HG03159 (cell line): ENCODE data around the gene MEF2C.
A peak's percentile ranks its signal among the peaks of the same experiment; 100 is the strongest.

Source experiments
- ATAC-seq: cut with Tn5 transposase; IDR thresholded peaks from one replicate; pipeline ENCODE4 v1.9.1; 2021; ENCODE audit warnings: mild to moderate bottlenecking, moderate library complexity; ENCODE audit not compliant: unreplicated experiment

The MEF2C gene

GRCh38 chr5:88729084-88729828, 153.7 kb downstream of the MEF2C start:
- peak; percentile 41 for ATAC-seq

- ATAC-seq = no peak
Observed at GRCh38 chr5:88727705-88728313, 155.2 kb downstream of the MEF2C start.

- no peak for ATAC-seq
Observed at GRCh38 chr5:88725454-88725853, 157.5 kb downstream of the MEF2C start.

- no peak for ATAC-seq
Observed at GRCh38 chr5:88724201-88724600, 158.8 kb downstream of the MEF2C start.

GRCh38 chr5:88722546-88723073, 160.4 kb downstream of the MEF2C start:
- ATAC-seq = no peak

- ATAC-seq = no peak
Observed at GRCh38 chr5:88719434-88719833, 163.6 kb downstream of the MEF2C start.

- no peak for ATAC-seq
Observed at GRCh38 chr5:88718736-88719135, 164.2 kb downstream of the MEF2C start.

- no peak for ATAC-seq
Observed at GRCh38 chr5:88716101-88716500, 166.9 kb downstream of the MEF2C start.

GRCh38 chr5:88715503-88715902, 167.5 kb downstream of the MEF2C start:
- ATAC-seq = no peak

GRCh38 chr5:88713818-88714217, 169.2 kb downstream of the MEF2C start:
- ATAC-seq = no peak

GRCh38 chr5:88708682-88709398, 174.1 kb downstream of the MEF2C start:
- ATAC-seq = no peak

- ATAC-seq = no peak
Observed at GRCh38 chr5:88708021-88708420, 175.0 kb downstream of the MEF2C start.

GRCh38 chr5:88707216-88707965, 175.6 kb downstream of the MEF2C start:
- ATAC-seq = no peak

GRCh38 chr5:88702332-88702731, 180.7 kb downstream of the MEF2C start:
- no peak for ATAC-seq

GRCh38 chr5:88700121-88700520, 182.9 kb downstream of the MEF2C start:
- ATAC-seq = no peak

GRCh38 chr5:88698290-88698689, 184.7 kb downstream of the MEF2C start:
- ATAC-seq = no peak

GRCh38 chr5:88696466-88696865, 186.5 kb downstream of the MEF2C start:
- no peak for ATAC-seq

GRCh38 chr5:88695931-88696330, 187.1 kb downstream of the MEF2C start:
- ATAC-seq = no peak

- ATAC-seq = no peak
Observed at GRCh38 chr5:88695232-88695631, 187.8 kb downstream of the MEF2C start.

- ATAC-seq = no peak
Observed at GRCh38 chr5:88694023-88694679, 188.8 kb downstream of the MEF2C start.
